Loucy (cell line): ENCODE data around the gene SMURF2.

Source experiments
- H2AFZ ChIP-seq: fragments of 200-600 bp; sonication (generic); 2 replicates; pipeline ENCODE4 v1.6.0; 2016; ENCODE audit warnings: antibody characterized with exemption, mild to moderate bottlenecking, low read length, moderate library complexity
- H3F3A ChIP-seq: fragments of 200-600 bp; 2 replicates; pipeline ENCODE4 v1.6.0; 2016; ENCODE audit warnings: antibody characterized with exemption, low read depth, mild to moderate bottlenecking
- H3K27me3 ChIP-seq: fragments of 200-600 bp; sonication (generic); 2 replicates; pipeline ENCODE4 v1.6.1; 2014; ENCODE audit warnings: low read length, mild to moderate bottlenecking; ENCODE audit not compliant: insufficient read depth, poor library complexity, severe bottlenecking
- H3K36me3 ChIP-seq: fragments of 200-600 bp; sonication (generic); 2 replicates; pipeline ENCODE4 v1.6.1; 2016; ENCODE audit warnings: low read length; ENCODE audit not compliant: insufficient read depth
- H3K4me1 ChIP-seq: fragments of 200-600 bp; sonication (generic); 2 replicates; pipeline ENCODE4 v1.5.1; 2014; ENCODE audit warnings: low read length, mild to moderate bottlenecking; ENCODE audit not compliant: insufficient read depth, poor library complexity, severe bottlenecking
- H3K4me2 ChIP-seq: fragments of 200-600 bp; sonication (generic); 2 replicates; pipeline ENCODE4 v1.6.0; 2014; ENCODE audit warnings: antibody characterized with exemption, low read length, low read depth, mild to moderate bottlenecking; ENCODE audit not compliant: poor library complexity, severe bottlenecking
- H3K4me3 ChIP-seq: fragments of 200-600 bp; sonication (generic); 2 replicates; pipeline ENCODE4 v1.5.1; 2014; ENCODE audit warnings: low read length, mild to moderate bottlenecking, mixed read lengths; ENCODE audit not compliant: poor library complexity, severe bottlenecking
- H3K79me2 ChIP-seq: fragments of 200-600 bp; sonication (generic); 2 replicates; pipeline ENCODE4 v1.6.1; 2014; ENCODE audit warnings: low read length; ENCODE audit not compliant: insufficient read depth
- H3K9ac ChIP-seq: fragments of 200-600 bp; sonication (generic); 2 replicates; pipeline ENCODE4 v1.6.0; 2014; ENCODE audit warnings: mild to moderate bottlenecking, low read depth, low read length, moderate library complexity; ENCODE audit not compliant: poor library complexity, severe bottlenecking
- H3K9me2 ChIP-seq: fragments of 200-600 bp; sonication (generic); replicated peaks from 2 replicates; pipeline ENCODE4 v1.6.1; 2016; ENCODE audit warnings: low read depth, low read length, mixed read lengths
- H3K9me3 ChIP-seq: fragments of 200-600 bp; sonication (generic); 2 replicates; pipeline ENCODE4 v1.6.1; 2014; ENCODE audit warnings: mild to moderate bottlenecking, antibody characterized with exemption, low read length, low read depth; ENCODE audit not compliant: insufficient read depth
- H4K20me1 ChIP-seq: fragments of 200-600 bp; sonication (generic); 2 replicates; pipeline ENCODE4 v1.6.0; 2014; ENCODE audit warnings: antibody characterized with exemption, low read length, mild to moderate bottlenecking; ENCODE audit not compliant: insufficient read depth, poor library complexity, severe bottlenecking
- CTCF ChIP-seq: fragments of 200-600 bp; sonication (generic); conservative IDR thresholded peaks from 2 replicates; pipeline ENCODE4 v1.5.1; 2014; ENCODE audit warnings: mild to moderate bottlenecking, antibody characterized with exemption, low read length
- EZH2phosphoT487 ChIP-seq: fragments of 200-600 bp; IDR thresholded peaks from 2 replicates; pipeline ENCODE4 v1.6.1; 2018; ENCODE audit warnings: antibody characterized with exemption, mild to moderate bottlenecking, moderate library complexity, borderline replicate concordance

Gene SMURF2

GRCh38 chr17:64653325-64653984, 8.7 kb downstream of the SMURF2 start:
- no peak for TF ChIP-seq CTCF
- no peak for TF ChIP-seq EZH2phosphoT487
- 0 out of 2 replicates have a peak, but pooled peaks cover 4% of the 10 kb centered on the region for H3K9me3 ChIP-seq
- no peaks in the 10 kb centered on the region for H3K9me2 ChIP-seq
- no peak overlapping the region for H2AFZ ChIP-seq
- peaks cover 87% of the 10 kb centered on the region for H4K20me1 ChIP-seq
- peak overlapping the region; percentile 7 for H3K4me3 ChIP-seq
- peak overlapping the region; percentile 42 for H3K4me2 ChIP-seq
- no peaks in the 10 kb centered on the region for H3K27me3 ChIP-seq
- H3K36me3 ChIP-seq: peaks cover 4% of the 10 kb centered on the region
- H3K4me1 ChIP-seq: peaks cover 39% of the 10 kb centered on the region
- no peak overlapping the region for H3K9ac ChIP-seq
- H3F3A ChIP-seq: no peaks in the 10 kb centered on the region
- peaks cover 98% of the 10 kb centered on the region for H3K79me2 ChIP-seq

DNA sequence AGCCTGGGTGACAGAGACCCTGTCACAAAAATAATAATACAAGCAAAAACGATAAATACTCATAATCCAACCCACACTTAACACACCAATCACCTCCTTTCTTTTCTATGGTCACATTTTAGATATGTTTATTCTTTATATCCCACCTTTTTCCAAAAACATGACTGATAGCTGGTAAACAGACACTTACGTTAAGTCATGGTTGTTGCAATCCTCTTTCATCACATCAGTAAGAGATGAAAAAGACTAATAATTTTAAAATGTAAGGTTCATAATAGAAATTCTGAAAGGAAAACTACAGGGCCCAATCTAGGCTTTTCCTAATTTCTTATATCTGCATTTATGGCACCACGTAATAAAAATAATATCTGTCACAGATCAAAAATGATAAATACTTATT, 10.2 kb downstream of the SMURF2 start:
- no peaks in the 10 kb centered on the region for H3K9me2 ChIP-seq
- H3K4me1 ChIP-seq: peaks cover 29% of the 10 kb centered on the region
- no peak overlapping the region for H2AFZ ChIP-seq
- no peak for TF ChIP-seq CTCF
- TF ChIP-seq EZH2phosphoT487: no peak
- peak overlapping the region; percentile 2 for H3K4me2 ChIP-seq
- no peak overlapping the region for H3K4me3 ChIP-seq
- H3K27me3 ChIP-seq: no peaks in the 10 kb centered on the region
- H4K20me1 ChIP-seq: peaks cover 86% of the 10 kb centered on the region
- no peak overlapping the region for H3K9ac ChIP-seq
- peaks cover 17% of the 10 kb centered on the region for H3K36me3 ChIP-seq
- H3K79me2 ChIP-seq: peaks cover 98% of the 10 kb centered on the region
- 0 out of 2 replicates have a peak, but pooled peaks cover 4% of the 10 kb centered on the region for H3K9me3 ChIP-seq
- no peaks in the 10 kb centered on the region for H3F3A ChIP-seq

- Histone ChIP-seq H3K79me2 (peaks cover 99% of the 10 kb centered on the region), H3K9ac (peak overlapping the region; percentile 18), H3K4me1 (peaks cover 17% of the 10 kb centered on the region), H4K20me1 (peaks cover 64% of the 10 kb centered on the region), H3K27me3 (no peaks in the 10 kb centered on the region), H3F3A (no peaks in the 10 kb centered on the region), H3K4me3 (no peak overlapping the region), H3K9me2 (no peaks in the 10 kb centered on the region), H3K4me2 (no peak overlapping the region), H2AFZ (no peak overlapping the region), H3K9me3 (no peaks in the 10 kb centered on the region), H3K36me3 (peaks cover 31% of the 10 kb centered on the region; the same call in 1 of the 2 replicates)
- no peak for TF ChIP-seq CTCF
- no peak for TF ChIP-seq EZH2phosphoT487
These were observed 13.9 kb downstream of the SMURF2 start for GRCh38 chr17:64648234-64648633.
